ENCODE measurements around the gene PIH1D2. TPM values are rescaled to one million over a fixed set of nuclear protein-coding genes. Genes with fewer than 3 reads are reported as not detected.
A peak's percentile ranks its signal among the peaks of the same experiment; 100 is the strongest.

The PIH1D2 gene
- total RNA-seq, 1 experiment from 2014 or later = 4.8 TPM

DNA sequence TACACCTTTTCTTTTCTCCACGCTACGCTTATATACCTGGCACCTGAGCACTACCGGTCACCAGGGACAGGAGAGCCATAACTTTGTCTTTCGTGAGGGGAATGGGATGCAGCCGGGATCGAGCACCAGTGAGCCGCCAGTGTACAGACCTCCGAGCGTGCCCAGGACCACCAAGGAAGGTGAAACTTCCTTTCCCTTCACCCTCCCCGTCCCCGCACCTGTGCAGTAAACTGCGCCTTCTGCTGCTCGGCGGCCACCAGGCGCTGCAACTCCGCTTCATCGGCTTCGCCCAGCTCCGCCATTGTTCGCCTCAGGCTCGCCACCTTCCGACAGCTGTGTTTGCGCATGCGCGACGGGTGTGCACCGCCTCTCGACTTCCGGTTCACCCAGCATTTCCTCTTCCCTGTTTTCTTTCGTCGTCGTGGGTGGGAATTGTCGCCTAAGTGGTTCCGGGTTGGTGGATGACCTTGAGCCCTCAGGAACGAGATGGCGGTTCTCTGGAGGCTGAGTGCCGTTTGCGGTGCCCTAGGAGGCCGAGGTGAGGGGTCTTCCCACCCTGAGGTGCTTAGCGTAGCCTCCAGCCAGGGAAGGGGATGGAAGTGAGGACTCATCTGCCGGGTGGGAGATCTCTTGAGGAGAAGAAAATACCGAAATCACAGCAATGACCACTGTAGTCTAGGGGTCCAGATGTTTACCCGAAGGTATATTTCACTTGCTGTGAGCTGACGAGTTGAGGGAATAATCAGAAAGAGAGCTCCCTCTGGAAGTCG, 12.8 kb upstream of the PIH1D2 start, which contains the start of the genes SDHD and TIMM8B:
TSS of gene SDHD (plus strand) at position 452 of the 770 bp plus-strand sequence. CDS start at position 487, 35 bp downstream.
TSS of gene TIMM8B (minus strand) at position 335 of the 770 bp plus-strand sequence. CDS start at position 302, 33 bp downstream.
- Histone ChIP-seq H3K9me3 (ENCODE audit: insufficient read depth, low read depth) (no peaks in the 10 kb centered on the region), H3K9me2 (ENCODE audit: insufficient read depth) (no peaks in the 10 kb centered on the region), H3K4me1 (replicated peaks; ENCODE audit: insufficient read depth) (peaks cover 21% of the 10 kb centered on the region), H3F3A (ENCODE audit: insufficient read depth, low read depth) (peaks cover 42% of the 10 kb centered on the region), H3K79me2 (ENCODE audit: low read depth) (peaks cover 55% of the 10 kb centered on the region), H3K36me3 (ENCODE audit: low read depth) (peaks cover 62% of the 10 kb centered on the region), H2AFZ (peak within 1 kb of the TSS; percentile 91), H3K4me3 (peak within 1 kb of the TSS; percentile 96), H3K27me3 (ENCODE audit: insufficient read depth, low read depth) (no peaks in the 10 kb centered on the region), H3K4me2 (peak within 1 kb of the TSS; percentile 93), H3K27ac (peak within 1 kb of the TSS; percentile 26), H4K20me1 (ENCODE audit: insufficient read depth) (no peaks in the 10 kb centered on the region)
- no TSS peak for BruUV-seq (replicated peaks)
- POLR2A ChIA-PET (ENCODE audit: unreplicated experiment) = interaction anchor here (0.6 to 0.7 kb wide), 3 partner anchors 61 to 788 kb away, joined by 5 read pairs; no protein-coding TSS in a partner anchor
- DNase-seq = peak; percentile 93 to 95
- intact Hi-C loops (cut with micrococcal nuclease; ENCODE audit: unreplicated experiment) = loop anchor here (2.0 kb wide), 1 partner anchor 208 kb away; the partner anchor contains the start of genes CFAP68 and FDXACB1
- CTCF ChIA-PET = interaction anchor here (0.6 kb wide), 1 partner anchor 260 kb away, joined by 3 read pairs; no protein-coding TSS in a partner anchor
- TF ChIP-seq EZH2 (IDR thresholded peaks at IDR 0.05; ENCODE audit: low read depth) = no peak
- TF ChIP-seq, protein P1, sequence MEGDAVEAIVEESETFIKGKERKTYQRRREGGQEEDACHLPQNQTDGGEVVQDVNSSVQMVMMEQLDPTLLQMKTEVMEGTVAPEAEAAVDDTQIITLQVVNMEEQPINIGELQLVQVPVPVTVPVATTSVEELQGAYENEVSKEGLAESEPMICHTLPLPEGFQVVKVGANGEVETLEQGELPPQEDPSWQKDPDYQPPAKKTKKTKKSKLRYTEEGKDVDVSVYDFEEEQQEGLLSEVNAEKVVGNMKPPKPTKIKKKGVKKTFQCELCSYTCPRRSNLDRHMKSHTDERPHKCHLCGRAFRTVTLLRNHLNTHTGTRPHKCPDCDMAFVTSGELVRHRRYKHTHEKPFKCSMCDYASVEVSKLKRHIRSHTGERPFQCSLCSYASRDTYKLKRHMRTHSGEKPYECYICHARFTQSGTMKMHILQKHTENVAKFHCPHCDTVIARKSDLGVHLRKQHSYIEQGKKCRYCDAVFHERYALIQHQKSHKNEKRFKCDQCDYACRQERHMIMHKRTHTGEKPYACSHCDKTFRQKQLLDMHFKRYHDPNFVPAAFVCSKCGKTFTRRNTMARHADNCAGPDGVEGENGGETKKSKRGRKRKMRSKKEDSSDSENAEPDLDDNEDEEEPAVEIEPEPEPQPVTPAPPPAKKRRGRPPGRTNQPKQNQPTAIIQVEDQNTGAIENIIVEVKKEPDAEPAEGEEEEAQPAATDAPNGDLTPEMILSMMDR (conservative IDR thresholded peaks at IDR 0.05) = no peak

DNA sequence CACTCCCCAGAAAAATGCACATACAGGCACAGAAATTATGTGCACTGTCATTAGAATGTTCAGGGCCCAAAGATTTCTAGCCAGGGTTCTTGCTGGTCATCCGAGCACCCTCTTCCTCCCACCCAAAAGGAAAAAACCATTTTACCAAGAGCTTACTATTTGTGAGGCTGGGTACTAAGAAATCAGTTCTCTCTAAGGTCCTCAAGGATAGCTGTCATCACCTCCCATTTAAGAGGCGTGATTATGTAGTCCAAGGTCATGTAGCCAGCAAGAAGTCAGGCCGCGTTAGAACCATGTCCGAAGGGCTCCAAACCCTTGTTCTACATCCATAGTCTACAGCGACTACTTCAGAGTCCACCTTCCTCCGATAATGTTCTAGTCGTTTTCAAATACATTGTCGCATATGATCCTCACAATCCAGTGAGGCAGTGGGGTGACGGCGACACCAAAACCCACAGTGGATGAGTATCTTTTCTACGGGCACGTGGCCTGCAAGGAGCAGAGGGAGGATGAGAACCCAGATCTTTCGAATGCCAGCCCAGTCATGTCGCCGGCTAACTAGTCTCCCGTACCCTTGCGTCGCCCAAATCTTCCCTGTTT, 12.1 kb upstream of the PIH1D2 start:
- H3K9me2 ChIP-seq (ENCODE audit: insufficient read depth) = no peaks in the 10 kb centered on the region
- peaks cover 57% of the 10 kb centered on the region for H3K36me3 ChIP-seq (ENCODE audit: low read depth)
- no peak for TF ChIP-seq EZH2 (IDR thresholded peaks at IDR 0.05; ENCODE audit: low read depth)
- TF ChIP-seq, protein P1 (conservative IDR thresholded peaks at IDR 0.05) = no peak
- H3K4me1 ChIP-seq (replicated peaks; ENCODE audit: insufficient read depth) = peaks cover 21% of the 10 kb centered on the region
- H3K4me3 ChIP-seq = peak overlapping the region; percentile 96
- BruUV-seq (replicated peaks) = TSS peak; percentile 65
- peak overlapping the region; percentile 26 for H3K27ac ChIP-seq
- peak overlapping the region; percentile 93 for H3K4me2 ChIP-seq
- ChIA-PET CTCF (interaction anchor here (0.6 kb wide), 1 partner anchor 260 kb away, joined by 3 read pairs; no protein-coding TSS in a partner anchor), POLR2A (ENCODE audit: unreplicated experiment) (interaction anchor here (0.7 kb wide), 1 partner anchor 87 kb away, joined by 4 read pairs; no protein-coding TSS in a partner anchor)
- no peaks in the 10 kb centered on the region for H3K9me3 ChIP-seq (ENCODE audit: insufficient read depth, low read depth)
- no peaks in the 10 kb centered on the region for H3K27me3 ChIP-seq (ENCODE audit: insufficient read depth, low read depth)
- peaks cover 47% of the 10 kb centered on the region for H3F3A ChIP-seq (ENCODE audit: insufficient read depth, low read depth)
- intact Hi-C loops (cut with micrococcal nuclease; ENCODE audit: unreplicated experiment) = loop anchor here (2.0 kb wide), 1 partner anchor 207 kb away; the partner anchor contains the start of genes CFAP68 and FDXACB1
- peak overlapping the region; percentile 91 for H2AFZ ChIP-seq
- H3K79me2 ChIP-seq (ENCODE audit: low read depth) = peaks cover 55% of the 10 kb centered on the region
- no peak for DNase-seq
- no peaks in the 10 kb centered on the region for H4K20me1 ChIP-seq (ENCODE audit: insufficient read depth)

DNA sequence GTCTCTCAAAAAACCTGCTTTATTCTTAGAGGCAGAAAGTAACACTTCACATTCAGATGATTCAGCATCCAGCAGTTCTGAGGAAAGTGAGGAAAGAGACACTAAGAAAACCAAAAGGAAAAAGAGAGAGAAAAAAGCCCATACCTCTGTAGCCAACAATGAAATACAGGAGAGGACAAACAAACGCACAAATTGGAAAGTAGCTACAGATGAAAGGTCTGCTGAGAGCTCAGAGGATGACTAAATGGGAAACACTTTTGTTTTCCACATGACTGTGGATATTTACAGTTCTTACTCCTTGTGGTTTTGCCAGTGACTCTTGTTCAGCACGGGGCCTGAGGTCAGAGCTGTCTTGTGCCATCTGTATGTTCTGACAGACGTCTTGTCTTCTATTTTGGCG, 8.9 kb upstream of the PIH1D2 start:
- Histone ChIP-seq H3K9me3 (ENCODE audit: insufficient read depth, low read depth) (no peaks in the 10 kb centered on the region), H4K20me1 (ENCODE audit: insufficient read depth) (no peaks in the 10 kb centered on the region), H3K4me1 (replicated peaks; ENCODE audit: insufficient read depth) (peaks cover 12% of the 10 kb centered on the region), H3K4me3 (no peak overlapping the region), H3K79me2 (ENCODE audit: low read depth) (peaks cover 30% of the 10 kb centered on the region), H2AFZ (no peak overlapping the region), H3K9me2 (ENCODE audit: insufficient read depth) (no peaks in the 10 kb centered on the region), H3F3A (ENCODE audit: insufficient read depth, low read depth) (peaks cover 64% of the 10 kb centered on the region), H3K27ac (peak overlapping the region; percentile 33; the same call in 1 of the 2 replicates), H3K36me3 (ENCODE audit: low read depth) (peaks cover 60% of the 10 kb centered on the region), H3K4me2 (no peak overlapping the region), H3K27me3 (ENCODE audit: insufficient read depth, low read depth) (no peaks in the 10 kb centered on the region)
- ChIA-PET POLR2A (ENCODE audit: unreplicated experiment) (no interaction called here), CTCF (no interaction called here)
- BruUV-seq (replicated peaks) = no TSS peak
- intact Hi-C loops (cut with micrococcal nuclease; ENCODE audit: unreplicated experiment) = no loop called here
- TF ChIP-seq, protein P1 (conservative IDR thresholded peaks at IDR 0.05) = no peak
- no peak for TF ChIP-seq EZH2 (IDR thresholded peaks at IDR 0.05; ENCODE audit: low read depth)
- no peak for DNase-seq

Measured in PC-9 (cell line).